ENCODE results near the gene SOS2.
A peak's percentile ranks its signal among the peaks of the same experiment; 100 is the strongest.

- TF ChIP-seq POLR2A (IDR thresholded peaks at IDR 0.05; ENCODE audit: low read depth, low read length) (no peak), POLR2AphosphoS5 (IDR thresholded peaks at IDR 0.05; ENCODE audit: low read depth, low read length) (0 out of 2 replicates have a peak, but pooled peaks have one; percentile 22), TAF1 (IDR thresholded peaks at IDR 0.05; ENCODE audit: low read depth, low read length) (0 out of 2 replicates have a peak, but pooled peaks have one; percentile 12)
Observed at GRCh38 chr14:50085570-50086320, 145.6 kb downstream of the SOS2 start.

Measured in GM12891 (cell line).